WTC11 (cell line): ENCODE data around the gene NAALADL2.

ENCODE experiments used
- ESRRA ChIP-seq: sonication (generic); formaldehyde crosslinking; IDR thresholded peaks from 2 replicates; pipeline ENCODE4 v1.8.1; 2022; ENCODE audit warnings: mild to moderate bottlenecking, missing genetic modification reagents, borderline replicate concordance
- FOXJ3 ChIP-seq: sonication (generic); formaldehyde crosslinking; IDR thresholded peaks from 2 replicates; pipeline ENCODE4 v1.9.0; 2021; ENCODE audit warnings: missing genetic modification reagents, mild to moderate bottlenecking, borderline replicate concordance
- HMGA2 ChIP-seq: fragments of 250-450 bp; sonication (Bioruptor Pico); IDR thresholded peaks from 2 replicates; pipeline ENCODE4 v1.4.0; 2021; ENCODE audit warnings: mild to moderate bottlenecking, moderate library complexity
- JUN ChIP-seq: sonication (generic); formaldehyde crosslinking; IDR thresholded peaks from 2 replicates; pipeline ENCODE4 v1.8.0; 2023; ENCODE audit warnings: mild to moderate bottlenecking, missing genetic modification reagents
- MAX ChIP-seq: sonication (generic); formaldehyde crosslinking; IDR thresholded peaks from 2 replicates; pipeline ENCODE4 v1.8.0; 2022; ENCODE audit warnings: mild to moderate bottlenecking, missing genetic modification reagents
- SMAD3 ChIP-seq: sonication (generic); formaldehyde crosslinking; IDR thresholded peaks from 2 replicates; pipeline ENCODE4 v1.8.0; 2022; ENCODE audit warnings: missing genetic modification reagents, mild to moderate bottlenecking, borderline replicate concordance
- ZNF121 ChIP-seq: sonication (generic); formaldehyde crosslinking; IDR thresholded peaks from 2 replicates; pipeline ENCODE4 v1.8.0; 2023; ENCODE audit warnings: missing genetic modification reagents
- ZNF532 ChIP-seq: fragments of 250-450 bp; sonication (Bioruptor Pico); IDR thresholded peaks from 2 replicates; pipeline ENCODE4 v1.9.0; 2021; ENCODE audit warnings: mild to moderate bottlenecking, borderline replicate concordance
- TF ChIP-seq, protein P1 (sequence below): sonication (generic); formaldehyde crosslinking; IDR thresholded peaks from 2 replicates; pipeline ENCODE4 v1.8.0; 2023; ENCODE audit warnings: mild to moderate bottlenecking, missing genetic modification reagents
- TF ChIP-seq, protein P2 (sequence below): fragments of 200-600 bp; IDR thresholded peaks from 2 replicates; pipeline ENCODE4 v1.8.0; 2022; ENCODE audit warnings: antibody characterized with exemption
- TF ChIP-seq, protein P3 (sequence below): sonication (generic); formaldehyde crosslinking; IDR thresholded peaks from 2 replicates; pipeline ENCODE4 v1.8.1; 2023; ENCODE audit warnings: mild to moderate bottlenecking, missing genetic modification reagents, moderate library complexity
- TF ChIP-seq, protein P4 (sequence below): sonication (generic); formaldehyde crosslinking; IDR thresholded peaks from 2 replicates; pipeline ENCODE4 v1.8.1; 2022; ENCODE audit warnings: mild to moderate bottlenecking, moderate library complexity, missing genetic modification reagents
- TF ChIP-seq, protein P5 (sequence below): sonication (generic); formaldehyde crosslinking; IDR thresholded peaks from 2 replicates; pipeline ENCODE4 v1.8.0; 2022; ENCODE audit warnings: mild to moderate bottlenecking, missing genetic modification reagents
- TF ChIP-seq, protein P6 (sequence below): sonication (generic); formaldehyde crosslinking; IDR thresholded peaks from 2 replicates; pipeline ENCODE4 v1.8.1; 2022; ENCODE audit warnings: mild to moderate bottlenecking, missing genetic modification reagents, moderate library complexity, borderline replicate concordance

DNA sequence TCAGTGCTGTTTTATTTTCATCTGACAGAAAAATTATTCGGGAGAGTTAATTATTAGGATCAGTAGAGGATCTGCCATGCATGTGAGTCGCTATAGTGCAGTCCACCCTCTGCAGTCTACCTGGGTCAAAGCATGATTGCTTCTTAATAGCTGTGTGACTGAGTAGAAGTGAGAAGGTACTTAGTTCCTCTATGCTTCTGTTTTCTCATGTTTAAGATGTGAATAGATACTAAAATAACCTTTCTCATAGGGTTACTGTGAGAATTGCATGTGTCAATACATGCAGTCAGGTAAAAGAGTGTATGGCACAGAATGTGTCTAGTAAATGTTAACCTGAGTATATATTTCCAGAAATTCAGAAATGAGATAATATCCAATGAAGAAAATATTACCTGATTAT lies 435.7 kb downstream of the NAALADL2 start:
- TF ChIP-seq, protein P1, sequence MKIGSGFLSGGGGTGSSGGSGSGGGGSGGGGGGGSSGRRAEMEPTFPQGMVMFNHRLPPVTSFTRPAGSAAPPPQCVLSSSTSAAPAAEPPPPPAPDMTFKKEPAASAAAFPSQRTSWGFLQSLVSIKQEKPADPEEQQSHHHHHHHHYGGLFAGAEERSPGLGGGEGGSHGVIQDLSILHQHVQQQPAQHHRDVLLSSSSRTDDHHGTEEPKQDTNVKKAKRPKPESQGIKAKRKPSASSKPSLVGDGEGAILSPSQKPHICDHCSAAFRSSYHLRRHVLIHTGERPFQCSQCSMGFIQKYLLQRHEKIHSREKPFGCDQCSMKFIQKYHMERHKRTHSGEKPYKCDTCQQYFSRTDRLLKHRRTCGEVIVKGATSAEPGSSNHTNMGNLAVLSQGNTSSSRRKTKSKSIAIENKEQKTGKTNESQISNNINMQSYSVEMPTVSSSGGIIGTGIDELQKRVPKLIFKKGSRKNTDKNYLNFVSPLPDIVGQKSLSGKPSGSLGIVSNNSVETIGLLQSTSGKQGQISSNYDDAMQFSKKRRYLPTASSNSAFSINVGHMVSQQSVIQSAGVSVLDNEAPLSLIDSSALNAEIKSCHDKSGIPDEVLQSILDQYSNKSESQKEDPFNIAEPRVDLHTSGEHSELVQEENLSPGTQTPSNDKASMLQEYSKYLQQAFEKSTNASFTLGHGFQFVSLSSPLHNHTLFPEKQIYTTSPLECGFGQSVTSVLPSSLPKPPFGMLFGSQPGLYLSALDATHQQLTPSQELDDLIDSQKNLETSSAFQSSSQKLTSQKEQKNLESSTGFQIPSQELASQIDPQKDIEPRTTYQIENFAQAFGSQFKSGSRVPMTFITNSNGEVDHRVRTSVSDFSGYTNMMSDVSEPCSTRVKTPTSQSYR (CRISPR knock-in tag): no peak
- TF ChIP-seq, protein P2, sequence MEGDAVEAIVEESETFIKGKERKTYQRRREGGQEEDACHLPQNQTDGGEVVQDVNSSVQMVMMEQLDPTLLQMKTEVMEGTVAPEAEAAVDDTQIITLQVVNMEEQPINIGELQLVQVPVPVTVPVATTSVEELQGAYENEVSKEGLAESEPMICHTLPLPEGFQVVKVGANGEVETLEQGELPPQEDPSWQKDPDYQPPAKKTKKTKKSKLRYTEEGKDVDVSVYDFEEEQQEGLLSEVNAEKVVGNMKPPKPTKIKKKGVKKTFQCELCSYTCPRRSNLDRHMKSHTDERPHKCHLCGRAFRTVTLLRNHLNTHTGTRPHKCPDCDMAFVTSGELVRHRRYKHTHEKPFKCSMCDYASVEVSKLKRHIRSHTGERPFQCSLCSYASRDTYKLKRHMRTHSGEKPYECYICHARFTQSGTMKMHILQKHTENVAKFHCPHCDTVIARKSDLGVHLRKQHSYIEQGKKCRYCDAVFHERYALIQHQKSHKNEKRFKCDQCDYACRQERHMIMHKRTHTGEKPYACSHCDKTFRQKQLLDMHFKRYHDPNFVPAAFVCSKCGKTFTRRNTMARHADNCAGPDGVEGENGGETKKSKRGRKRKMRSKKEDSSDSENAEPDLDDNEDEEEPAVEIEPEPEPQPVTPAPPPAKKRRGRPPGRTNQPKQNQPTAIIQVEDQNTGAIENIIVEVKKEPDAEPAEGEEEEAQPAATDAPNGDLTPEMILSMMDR: no peak
- TF ChIP-seq, protein P3, sequence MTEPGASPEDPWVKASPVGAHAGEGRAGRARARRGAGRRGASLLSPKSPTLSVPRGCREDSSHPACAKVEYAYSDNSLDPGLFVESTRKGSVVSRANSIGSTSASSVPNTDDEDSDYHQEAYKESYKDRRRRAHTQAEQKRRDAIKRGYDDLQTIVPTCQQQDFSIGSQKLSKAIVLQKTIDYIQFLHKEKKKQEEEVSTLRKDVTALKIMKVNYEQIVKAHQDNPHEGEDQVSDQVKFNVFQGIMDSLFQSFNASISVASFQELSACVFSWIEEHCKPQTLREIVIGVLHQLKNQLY (CRISPR knock-in tag): no peak
- TF ChIP-seq, protein P4, sequence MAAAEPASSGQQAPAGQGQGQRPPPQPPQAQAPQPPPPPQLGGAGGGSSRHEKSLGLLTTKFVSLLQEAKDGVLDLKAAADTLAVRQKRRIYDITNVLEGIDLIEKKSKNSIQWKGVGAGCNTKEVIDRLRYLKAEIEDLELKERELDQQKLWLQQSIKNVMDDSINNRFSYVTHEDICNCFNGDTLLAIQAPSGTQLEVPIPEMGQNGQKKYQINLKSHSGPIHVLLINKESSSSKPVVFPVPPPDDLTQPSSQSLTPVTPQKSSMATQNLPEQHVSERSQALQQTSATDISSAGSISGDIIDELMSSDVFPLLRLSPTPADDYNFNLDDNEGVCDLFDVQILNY (CRISPR knock-in tag): no peak
- no peak for TF ChIP-seq ESRRA (CRISPR knock-in tag)
- TF ChIP-seq JUN: no peak
- TF ChIP-seq ZNF532 (CRISPR knock-in tag): no peak
- TF ChIP-seq, protein P5, sequence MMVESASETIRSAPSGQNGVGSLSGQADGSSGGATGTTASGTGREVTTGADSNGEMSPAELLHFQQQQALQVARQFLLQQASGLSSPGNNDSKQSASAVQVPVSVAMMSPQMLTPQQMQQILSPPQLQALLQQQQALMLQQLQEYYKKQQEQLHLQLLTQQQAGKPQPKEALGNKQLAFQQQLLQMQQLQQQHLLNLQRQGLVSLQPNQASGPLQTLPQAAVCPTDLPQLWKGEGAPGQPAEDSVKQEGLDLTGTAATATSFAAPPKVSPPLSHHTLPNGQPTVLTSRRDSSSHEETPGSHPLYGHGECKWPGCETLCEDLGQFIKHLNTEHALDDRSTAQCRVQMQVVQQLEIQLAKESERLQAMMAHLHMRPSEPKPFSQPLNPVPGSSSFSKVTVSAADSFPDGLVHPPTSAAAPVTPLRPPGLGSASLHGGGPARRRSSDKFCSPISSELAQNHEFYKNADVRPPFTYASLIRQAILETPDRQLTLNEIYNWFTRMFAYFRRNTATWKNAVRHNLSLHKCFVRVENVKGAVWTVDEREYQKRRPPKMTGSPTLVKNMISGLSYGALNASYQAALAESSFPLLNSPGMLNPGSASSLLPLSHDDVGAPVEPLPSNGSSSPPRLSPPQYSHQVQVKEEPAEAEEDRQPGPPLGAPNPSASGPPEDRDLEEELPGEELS (CRISPR knock-in tag): no peak
- TF ChIP-seq SMAD3 (CRISPR knock-in tag): no peak
- TF ChIP-seq MAX (CRISPR knock-in tag): no peak
- TF ChIP-seq HMGA2 (CRISPR knock-in tag): no peak
- TF ChIP-seq FOXJ3: no peak
- no peak for TF ChIP-seq ZNF121
- TF ChIP-seq, protein P6, sequence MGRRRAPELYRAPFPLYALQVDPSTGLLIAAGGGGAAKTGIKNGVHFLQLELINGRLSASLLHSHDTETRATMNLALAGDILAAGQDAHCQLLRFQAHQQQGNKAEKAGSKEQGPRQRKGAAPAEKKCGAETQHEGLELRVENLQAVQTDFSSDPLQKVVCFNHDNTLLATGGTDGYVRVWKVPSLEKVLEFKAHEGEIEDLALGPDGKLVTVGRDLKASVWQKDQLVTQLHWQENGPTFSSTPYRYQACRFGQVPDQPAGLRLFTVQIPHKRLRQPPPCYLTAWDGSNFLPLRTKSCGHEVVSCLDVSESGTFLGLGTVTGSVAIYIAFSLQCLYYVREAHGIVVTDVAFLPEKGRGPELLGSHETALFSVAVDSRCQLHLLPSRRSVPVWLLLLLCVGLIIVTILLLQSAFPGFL (CRISPR knock-in tag): no peak
